Mucosa of rectum (tissue), 2 donors: ENCODE measurements around the gene DACT1.

Experiments used
- H3K27ac ChIP-seq, 2 donors: one replicate each; pipeline ENCODE4 v1.7.0; 2013; ENCODE audit warnings: inconsistent platforms in 2 of 2, low read depth in 2 of 2, low read length in 2 of 2
- H3K27me3 ChIP-seq, 2 donors: one replicate each; pipeline ENCODE4 v1.7.0; 2013; ENCODE audit warnings: low read length in 2 of 2; ENCODE audit not compliant: control insufficient read depth in 2 of 2, insufficient read depth in 2 of 2
- H3K36me3 ChIP-seq, 2 donors: one replicate each; pipeline ENCODE4 v1.7.0; 2013; ENCODE audit warnings: low read length in 2 of 2; ENCODE audit not compliant: control insufficient read depth in 2 of 2, insufficient read depth in 2 of 2
- H3K4me1 ChIP-seq, 2 donors: one replicate each; pipeline ENCODE4 v1.7.0; 2013; ENCODE audit warnings: low read length in 2 of 2, mild to moderate bottlenecking in 1 of 2; ENCODE audit not compliant: control insufficient read depth in 2 of 2, insufficient read depth in 2 of 2
- H3K4me3 ChIP-seq, 2 donors: one replicate each; pipeline ENCODE4 v1.7.0; 2013; ENCODE audit warnings: low read length in 2 of 2
- H3K9ac ChIP-seq, 2 donors: one replicate each; pipeline ENCODE4 v1.7.0; 2013; ENCODE audit warnings: low read length in 2 of 2, low read depth in 1 of 2, mild to moderate bottlenecking in 1 of 2
- H3K9me3 ChIP-seq, 2 donors: one replicate each; pipeline ENCODE4 v1.7.0; 2013; ENCODE audit warnings: low read length in 2 of 2; ENCODE audit not compliant: control insufficient read depth in 2 of 2
- donor health status: healthy.
- donor health status: Normal muscosa, but diverticular disease.

DACT1 gene

GRCh38 chr14:58646479-58646878 is 8.7 kb downstream of the DACT1 start:
- no peaks in the 10 kb centered on the region for H3K27me3 ChIP-seq
- no peak overlapping the region for H3K9ac ChIP-seq
- H3K4me3 ChIP-seq = no peak overlapping the region
- H3K27ac ChIP-seq = no peak overlapping the region
- no peaks in the 10 kb centered on the region for H3K36me3 ChIP-seq
- no peaks in the 10 kb centered on the region for H3K9me3 ChIP-seq
- no peaks in the 10 kb centered on the region for H3K4me1 ChIP-seq

- H3K4me1 ChIP-seq = no peaks in the 10 kb centered on the region
- H3K27me3 ChIP-seq = no peaks in the 10 kb centered on the region
- H3K36me3 ChIP-seq = no peaks in the 10 kb centered on the region
- H3K4me3 ChIP-seq = no peak overlapping the region
- H3K9ac ChIP-seq = no peak overlapping the region
- no peaks in the 10 kb centered on the region for H3K9me3 ChIP-seq
- no peak overlapping the region for H3K27ac ChIP-seq
Observed at GRCh38 chr14:58647777-58648176, 10.0 kb downstream of the DACT1 start.

- Histone ChIP-seq H3K4me3 (no peak overlapping the region), H3K27me3 (no peaks in the 10 kb centered on the region), H3K4me1 (no peaks in the 10 kb centered on the region), H3K27ac (no peak overlapping the region), H3K36me3 (no peaks in the 10 kb centered on the region), H3K9me3 (no peaks in the 10 kb centered on the region), H3K9ac (no peak overlapping the region)
Observed at GRCh38 chr14:58650857-58651256, 13.1 kb downstream of the DACT1 start.

- Histone ChIP-seq H3K36me3 (no peaks in the 10 kb centered on the region), H3K9me3 (no peaks in the 10 kb centered on the region), H3K27ac (no peak overlapping the region), H3K4me3 (no peak overlapping the region), H3K27me3 (no peaks in the 10 kb centered on the region), H3K4me1 (peaks cover 0 to 4% of the 10 kb centered on the region in 2 donors), H3K9ac (no peak overlapping the region)
Observed at GRCh38 chr14:58656671-58657411, 19.1 kb downstream of the DACT1 start.

GRCh38 chr14:58659061-58659460 is 21.3 kb downstream of the DACT1 start:
- Histone ChIP-seq H3K4me1 (peaks cover 5 to 6% of the 10 kb centered on the region in 2 donors), H3K27me3 (no peaks in the 10 kb centered on the region), H3K4me3 (no peak overlapping the region), H3K9me3 (no peaks in the 10 kb centered on the region), H3K27ac (no peak overlapping the region), H3K36me3 (no peaks in the 10 kb centered on the region), H3K9ac (no peak overlapping the region)

GRCh38 chr14:58659846-58660245 is 22.1 kb downstream of the DACT1 start:
- Histone ChIP-seq H3K27me3 (no peaks in the 10 kb centered on the region), H3K4me3 (no peak overlapping the region), H3K27ac (no peak overlapping the region), H3K36me3 (no peaks in the 10 kb centered on the region), H3K4me1 (peaks cover 6% of the 10 kb centered on the region in 2 donors), H3K9me3 (no peaks in the 10 kb centered on the region), H3K9ac (no peak overlapping the region)

- Histone ChIP-seq H3K36me3 (no peaks in the 10 kb centered on the region), H3K9me3 (no peaks in the 10 kb centered on the region), H3K27ac (no peak overlapping the region), H3K9ac (no peak overlapping the region), H3K4me3 (no peak overlapping the region), H3K27me3 (no peaks in the 10 kb centered on the region), H3K4me1 (peaks cover 6% of the 10 kb centered on the region in 2 donors)
Observed at GRCh38 chr14:58660407-58660806, 22.6 kb downstream of the DACT1 start.

- no peak overlapping the region for H3K9ac ChIP-seq
- no peaks in the 10 kb centered on the region for H3K27me3 ChIP-seq
- H3K4me3 ChIP-seq = no peak overlapping the region
- H3K9me3 ChIP-seq = no peaks in the 10 kb centered on the region
- H3K4me1 ChIP-seq = peaks cover 6% of the 10 kb centered on the region in 2 donors
- H3K36me3 ChIP-seq = no peaks in the 10 kb centered on the region
- H3K27ac ChIP-seq = no peak overlapping the region
Observed at GRCh38 chr14:58662018-58662417, 24.3 kb downstream of the DACT1 start.

GRCh38 chr14:58662759-58663158 is 25.0 kb downstream of the DACT1 start:
- Histone ChIP-seq H3K36me3 (no peaks in the 10 kb centered on the region), H3K9ac (no peak overlapping the region)

GRCh38 chr14:58663494-58664111 is 25.8 kb downstream of the DACT1 start:
- Histone ChIP-seq H3K9ac (no peak overlapping the region), H3K9me3 (no peaks in the 10 kb centered on the region), H3K4me1 (peaks cover 6% of the 10 kb centered on the region in 2 donors), H3K4me3 (no peak overlapping the region), H3K27ac (no peak overlapping the region), H3K36me3 (no peaks in the 10 kb centered on the region), H3K27me3 (no peaks in the 10 kb centered on the region)

More at GRCh38 chr14:58662759-58663158, 25.0 kb downstream of the DACT1 start:
- Histone ChIP-seq H3K4me3 (no peak overlapping the region), H3K4me1 (peaks cover 6% of the 10 kb centered on the region in 2 donors), H3K9me3 (no peaks in the 10 kb centered on the region), H3K27me3 (no peaks in the 10 kb centered on the region), H3K27ac (no peak overlapping the region)
